GM21576 (cell line): ENCODE results near the gene CD59.
"Not testable (repeated sequence)": the region's sequence is repeated elsewhere in the genome, so short reads cannot be mapped to it uniquely, and the experiment has no call there.

Experiments
- ATAC-seq: cut with Tn5 transposase; IDR thresholded peaks from one replicate; pipeline ENCODE4 v1.9.1; 2021; ENCODE audit warnings: mild to moderate bottlenecking, moderate library complexity; ENCODE audit not compliant: unreplicated experiment

Gene CD59

GRCh38 chr11:33696411-33696810 is 39.8 kb downstream of the CD59 start:
- no peak for ATAC-seq

DNA sequence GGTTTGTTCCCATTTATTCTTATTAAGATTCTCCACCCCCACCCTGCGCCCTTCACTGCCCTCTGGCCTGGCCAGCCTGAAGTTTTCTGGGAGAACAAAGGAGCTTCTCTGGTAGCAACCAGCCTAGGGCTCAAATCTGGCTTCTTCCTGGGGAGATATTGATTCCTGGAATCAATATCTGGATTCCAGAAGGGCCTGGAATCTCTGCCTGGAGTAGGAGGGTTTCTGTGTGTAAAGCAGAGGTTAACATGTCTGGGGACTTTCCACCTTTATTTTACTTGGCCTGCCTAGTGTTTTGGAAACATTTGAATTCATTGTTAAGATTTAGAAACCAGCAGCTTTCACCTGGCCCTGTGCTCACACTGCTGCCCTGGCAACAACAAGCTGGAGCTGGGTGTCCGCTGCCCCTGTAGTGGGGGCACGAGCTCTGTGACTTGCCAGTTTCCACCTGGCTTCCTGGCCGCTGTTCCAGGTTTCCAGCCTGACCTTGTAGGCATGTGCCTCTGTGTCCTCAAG is 41.1 kb downstream of the CD59 start:
- no peak for ATAC-seq

DNA sequence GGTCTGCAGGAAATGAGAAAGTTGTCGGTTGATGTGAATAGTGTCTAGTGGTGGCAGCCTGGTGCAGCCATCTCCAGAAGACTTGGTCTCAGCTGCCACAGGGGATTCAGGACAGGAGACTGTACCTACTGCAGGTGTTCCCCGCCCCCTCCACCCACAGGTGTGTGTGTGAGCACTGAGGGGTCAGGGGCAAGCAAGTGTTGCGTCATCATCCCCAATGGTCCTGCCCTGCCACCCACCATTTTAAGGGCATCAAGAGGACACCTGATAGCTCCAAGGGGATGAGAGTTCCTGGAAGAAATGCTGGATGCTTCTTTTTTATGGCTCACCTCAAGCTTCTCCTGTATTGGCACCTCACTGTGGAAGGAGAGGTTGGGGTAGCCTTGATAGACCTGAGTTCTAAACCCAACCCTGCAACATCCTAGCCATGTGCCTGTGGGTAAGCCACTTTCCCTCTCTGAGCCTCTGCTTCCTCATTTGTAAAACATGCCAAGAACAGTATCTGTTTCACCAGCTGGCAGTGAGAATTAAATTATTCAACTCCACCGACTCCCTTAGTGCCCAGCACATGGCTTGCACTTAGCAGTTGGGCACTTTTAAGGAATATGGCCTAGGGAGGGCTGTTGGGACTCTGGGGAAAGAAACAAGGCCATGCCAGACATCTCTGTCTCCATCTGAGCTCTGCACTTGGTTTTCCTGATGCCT is 41.7 kb downstream of the CD59 start:
- no peak for ATAC-seq

GRCh38 chr11:33692541-33692940 is 43.7 kb downstream of the CD59 start:
- ATAC-seq, result no peak

- no peak for ATAC-seq
These were observed 44.2 kb downstream of the CD59 start for GRCh38 chr11:33692013-33692504.

- ATAC-seq, result no peak
These were observed 45.0 kb downstream of the CD59 start for GRCh38 chr11:33691066-33691864.

DNA sequence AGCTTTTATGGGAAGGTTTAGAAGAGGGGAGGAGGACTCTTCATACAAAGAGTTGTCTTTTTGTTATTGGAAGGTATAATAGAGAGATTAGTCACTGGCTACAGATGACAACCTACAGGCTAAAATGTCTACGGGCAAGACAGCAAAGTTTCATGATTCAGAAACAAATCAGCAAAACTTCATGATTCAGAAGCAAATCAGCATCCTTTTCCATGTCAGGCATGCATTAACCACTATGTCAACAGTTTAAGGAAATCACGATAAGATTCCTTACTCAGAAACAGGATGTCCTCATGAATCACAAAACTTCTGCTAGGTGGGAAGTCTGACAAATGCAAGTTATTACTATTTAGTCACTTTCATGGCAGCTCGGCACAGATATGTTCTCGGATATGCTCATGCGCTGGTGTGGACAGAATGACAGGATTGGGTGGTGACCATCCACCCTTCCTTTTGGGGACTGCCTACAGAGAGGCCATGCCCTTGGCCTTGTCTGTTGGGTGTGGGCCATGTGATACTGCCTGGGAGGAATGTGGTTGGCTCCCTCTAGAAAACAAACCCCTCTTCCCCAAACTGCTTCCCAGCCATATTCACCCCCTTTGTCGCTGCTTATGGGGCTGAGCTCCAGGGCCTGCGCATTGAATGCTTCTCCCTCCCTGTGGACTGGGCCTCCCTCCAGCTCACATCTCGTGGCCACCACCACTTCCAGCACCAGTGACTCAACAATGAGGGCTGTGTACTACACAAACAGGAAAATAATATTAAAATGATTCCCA is 45.7 kb downstream of the CD59 start:
- ATAC-seq, result no peak

DNA sequence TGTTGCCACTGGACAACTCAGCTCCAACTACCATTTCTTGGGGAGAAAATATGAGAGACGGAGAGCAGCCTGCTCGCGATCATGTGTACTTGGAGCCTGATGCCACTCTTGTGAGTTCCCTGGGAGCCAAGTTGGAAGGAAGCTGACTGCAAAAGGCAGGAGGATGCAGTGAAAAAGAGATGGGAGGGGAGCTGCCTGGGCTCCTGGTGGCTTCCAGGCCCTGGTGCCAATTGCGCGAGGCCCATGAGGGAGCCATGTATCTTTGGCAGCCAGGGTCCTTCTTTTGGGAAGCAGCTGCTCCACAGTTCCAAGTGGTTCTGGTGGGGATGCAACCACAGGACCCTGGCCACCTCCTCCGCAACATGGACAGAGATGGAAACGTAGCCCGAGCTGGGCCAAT is 46.7 kb downstream of the CD59 start:
- ATAC-seq, result no peak

- no peak for ATAC-seq
These were observed 47.1 kb downstream of the CD59 start for GRCh38 chr11:33689085-33689484.

- no peak for ATAC-seq
These were observed 48.3 kb downstream of the CD59 start for GRCh38 chr11:33687733-33688479.

DNA sequence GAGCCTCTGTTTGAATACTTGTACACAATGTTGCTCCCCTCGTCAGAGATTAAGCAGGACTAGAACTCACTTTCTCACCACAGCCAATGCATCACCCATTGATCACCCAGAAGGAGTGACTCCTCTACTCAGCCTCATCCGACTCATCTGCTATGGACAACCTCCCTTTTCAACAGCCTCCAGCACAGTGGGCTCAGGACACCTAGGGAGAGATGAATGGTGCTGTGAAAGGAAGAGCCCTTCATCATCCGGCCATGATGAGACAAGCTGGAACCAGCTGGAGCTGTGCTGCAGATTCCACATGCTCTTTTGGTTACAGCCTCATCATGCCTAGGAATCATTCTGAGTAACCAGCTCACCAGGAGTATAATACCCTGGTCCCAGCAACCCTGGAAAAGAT is 51.1 kb downstream of the CD59 start:
- no peak for ATAC-seq

DNA sequence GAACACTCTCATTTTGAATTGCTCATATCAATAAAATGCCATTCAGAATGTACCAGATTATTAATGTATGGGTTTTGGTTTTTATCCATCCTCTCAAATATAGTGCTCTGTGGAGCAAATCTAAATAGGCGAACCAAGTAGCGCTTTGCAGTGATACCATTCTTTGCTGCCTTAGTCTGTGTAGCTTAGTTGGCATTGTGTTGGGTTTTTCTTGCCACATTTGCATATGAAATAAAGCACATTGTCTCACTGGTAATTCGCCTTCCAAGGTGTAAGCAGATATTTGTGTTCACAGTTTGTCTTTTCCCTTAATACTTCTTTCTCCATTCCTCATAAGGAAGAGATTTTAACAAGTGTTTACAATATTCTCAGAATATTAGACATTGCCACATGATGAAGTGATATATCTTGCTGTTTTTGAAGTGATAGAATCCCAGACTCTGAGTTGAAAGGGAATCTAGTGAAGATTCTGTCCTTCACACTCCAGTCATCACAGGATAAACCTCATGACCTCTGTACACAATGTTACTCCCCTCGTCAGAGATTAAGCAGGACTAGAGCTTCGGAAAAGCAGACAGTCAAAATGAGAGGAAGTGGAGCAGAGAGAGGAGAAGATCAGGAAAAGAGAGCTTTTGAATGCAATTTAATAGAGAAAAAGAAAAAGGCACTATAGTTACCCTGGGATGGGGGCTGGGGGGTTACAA is 52.1 kb downstream of the CD59 start:
- no peak for ATAC-seq

DNA sequence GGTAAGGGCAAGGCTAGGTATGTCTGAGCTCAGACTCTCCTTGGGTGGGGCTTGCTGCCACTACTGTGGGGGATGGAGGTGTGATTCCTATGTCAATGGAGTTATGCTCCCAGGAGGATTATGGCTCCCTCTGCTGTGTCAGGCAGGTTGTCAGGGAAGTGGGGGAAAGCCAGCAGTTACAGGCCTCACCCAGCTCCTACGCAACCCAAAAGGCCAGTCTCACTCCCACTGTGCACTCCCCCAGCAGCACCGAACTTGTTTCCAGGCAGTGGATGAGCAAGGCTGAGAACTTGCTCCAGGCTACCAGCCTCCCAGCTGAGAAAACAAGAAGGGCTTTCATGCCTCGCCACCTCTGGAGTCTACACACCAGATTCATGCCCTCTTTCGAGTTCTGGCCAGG is 53.8 kb downstream of the CD59 start:
- no peak for ATAC-seq

DNA sequence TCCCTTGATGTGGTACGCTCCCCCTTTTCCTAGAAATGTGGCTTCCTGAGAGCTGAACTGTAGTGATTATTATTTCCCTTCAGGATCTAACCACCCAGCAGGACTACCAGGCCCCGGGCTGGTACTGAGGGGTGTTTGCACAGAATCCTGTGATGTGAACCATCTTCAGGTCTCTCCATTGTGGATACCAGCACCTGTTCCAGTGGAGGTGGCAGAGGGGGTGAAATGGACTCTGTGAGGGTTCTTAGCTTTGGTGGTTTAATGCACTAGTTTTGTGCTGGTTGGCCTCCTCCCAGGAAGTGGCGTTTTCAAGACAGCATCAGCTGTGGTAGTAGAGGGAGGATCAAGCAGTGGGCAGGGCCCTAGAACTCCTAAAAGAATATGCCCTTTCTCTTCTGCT is 54.2 kb downstream of the CD59 start:
- no peak for ATAC-seq

DNA sequence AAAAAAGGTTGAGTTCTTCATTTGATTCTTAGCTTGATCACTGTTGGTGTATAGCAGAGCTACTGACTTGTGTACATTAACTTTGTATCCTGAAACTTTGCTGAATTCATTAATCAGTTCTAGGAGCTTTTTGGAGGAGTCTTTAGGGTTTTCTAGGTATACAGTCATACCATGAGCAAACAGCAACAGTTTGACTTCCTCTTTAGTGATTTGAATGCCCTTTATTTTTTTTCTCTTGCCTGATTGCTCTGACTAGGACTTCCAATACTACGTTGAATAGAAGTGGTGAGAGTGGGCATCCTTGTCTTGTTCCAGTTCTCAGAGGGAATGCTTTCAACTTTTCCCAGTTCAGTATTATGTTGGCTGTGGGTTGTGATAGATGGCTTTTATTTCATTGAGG is 57.6 kb downstream of the CD59 start:
- not testable (repeated sequence) for ATAC-seq

DNA sequence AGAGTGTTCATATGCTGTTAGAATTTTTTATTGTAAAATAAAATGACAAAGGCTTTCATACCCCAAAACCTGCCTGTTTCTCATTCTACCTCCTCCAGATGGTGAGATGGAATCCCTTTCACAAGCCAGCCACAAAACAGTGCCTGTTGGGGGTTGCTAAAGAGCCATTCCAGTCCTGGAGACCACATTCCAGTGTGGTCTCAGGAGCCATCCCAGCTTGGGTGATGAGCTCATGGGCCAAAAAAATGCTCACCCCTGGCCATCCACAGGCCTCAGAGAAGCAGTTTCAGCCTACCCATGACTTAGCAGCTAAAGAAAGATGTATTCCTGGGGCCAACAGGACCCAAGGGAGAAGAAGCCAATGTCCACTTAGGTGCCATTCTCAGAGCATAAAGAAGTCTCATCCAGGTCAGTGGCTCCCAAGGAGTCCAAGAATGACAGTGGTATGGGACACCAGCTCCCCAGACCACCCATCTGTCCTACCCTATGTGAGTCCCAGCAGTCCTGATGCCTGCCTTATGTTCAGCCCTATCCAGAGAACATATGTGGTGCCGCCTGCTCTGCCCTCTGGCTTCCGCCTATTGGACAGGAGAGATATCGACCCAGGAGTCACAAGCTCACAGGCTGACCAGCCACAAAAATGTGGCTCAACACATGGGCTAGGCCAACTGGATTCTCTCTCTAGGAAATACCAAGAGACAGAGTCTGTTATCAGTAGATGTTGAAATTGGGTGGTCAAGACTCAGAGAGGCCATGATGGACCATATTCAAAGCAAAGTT is 62.0 kb downstream of the CD59 start:
- ATAC-seq, result no peak

DNA sequence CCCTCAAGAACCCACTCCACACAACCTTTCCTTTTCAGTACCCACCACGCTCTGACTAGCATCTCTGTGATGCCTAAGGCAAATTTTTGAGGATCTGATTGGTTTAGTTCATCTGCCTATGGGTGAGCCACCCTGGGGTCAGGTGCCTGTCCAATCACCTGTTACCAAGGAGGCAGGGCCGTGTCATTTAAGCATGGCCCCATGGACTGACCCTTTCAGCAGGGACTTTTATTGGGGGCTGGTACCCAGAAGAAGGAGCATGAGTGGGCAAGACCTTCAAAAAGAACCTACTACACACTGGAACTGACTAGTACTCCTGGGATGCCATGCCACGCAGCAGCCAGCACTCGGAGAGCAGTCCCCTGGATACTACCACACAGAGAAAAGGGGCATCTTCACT is 64.0 kb downstream of the CD59 start:
- ATAC-seq, result no peak

- no peak for ATAC-seq
These were observed 65.8 kb downstream of the CD59 start for GRCh38 chr11:33670250-33671011.
